Mammary epithelial cell (primary cell): Measurements from ENCODE around the gene PITPNM2.

Experiments
- EZH2 ChIP-seq: IDR thresholded peaks from 2 replicates; pipeline ENCODE4 v1.6.1; 2012; ENCODE audit warnings: low read length, inconsistent platforms, borderline replicate concordance
- TF ChIP-seq, protein P1 (sequence below), 2 donors: IDR thresholded peaks in 1 of 2; conservative IDR thresholded peaks in 1 of 2; 2 replicates each; pipeline ENCODE4 v1.5.1; 2011 to 2012; ENCODE audit warnings: inconsistent platforms in 2 of 2, low read length in 2 of 2, mild to moderate bottlenecking in 2 of 2, control low read depth in 1 of 2, low read depth in 1 of 2; ENCODE audit not compliant: insufficient read depth in 1 of 2; ENCODE audit errors: extremely low read depth in 1 of 2

DNA sequence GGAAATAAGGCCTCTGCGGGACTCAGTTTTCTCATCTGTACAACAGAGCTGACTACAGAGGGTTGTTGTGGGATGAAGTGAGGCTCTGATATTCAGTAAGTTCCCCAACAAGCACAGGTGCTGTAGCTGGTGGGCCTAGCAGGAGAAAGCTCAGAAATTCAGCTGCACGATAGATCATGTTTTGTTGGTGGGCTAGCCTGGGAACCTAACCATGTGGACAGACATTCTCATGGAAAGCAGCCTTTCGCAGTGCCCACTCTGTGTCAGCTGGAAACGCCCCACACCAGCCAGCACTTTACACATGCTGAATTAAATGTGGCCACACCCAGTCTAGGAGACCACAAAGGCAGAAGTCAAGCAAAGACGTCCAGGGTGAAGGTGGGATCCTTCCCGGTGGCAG lies 16.1 kb downstream of the PITPNM2 start:
- TF ChIP-seq, protein P1, sequence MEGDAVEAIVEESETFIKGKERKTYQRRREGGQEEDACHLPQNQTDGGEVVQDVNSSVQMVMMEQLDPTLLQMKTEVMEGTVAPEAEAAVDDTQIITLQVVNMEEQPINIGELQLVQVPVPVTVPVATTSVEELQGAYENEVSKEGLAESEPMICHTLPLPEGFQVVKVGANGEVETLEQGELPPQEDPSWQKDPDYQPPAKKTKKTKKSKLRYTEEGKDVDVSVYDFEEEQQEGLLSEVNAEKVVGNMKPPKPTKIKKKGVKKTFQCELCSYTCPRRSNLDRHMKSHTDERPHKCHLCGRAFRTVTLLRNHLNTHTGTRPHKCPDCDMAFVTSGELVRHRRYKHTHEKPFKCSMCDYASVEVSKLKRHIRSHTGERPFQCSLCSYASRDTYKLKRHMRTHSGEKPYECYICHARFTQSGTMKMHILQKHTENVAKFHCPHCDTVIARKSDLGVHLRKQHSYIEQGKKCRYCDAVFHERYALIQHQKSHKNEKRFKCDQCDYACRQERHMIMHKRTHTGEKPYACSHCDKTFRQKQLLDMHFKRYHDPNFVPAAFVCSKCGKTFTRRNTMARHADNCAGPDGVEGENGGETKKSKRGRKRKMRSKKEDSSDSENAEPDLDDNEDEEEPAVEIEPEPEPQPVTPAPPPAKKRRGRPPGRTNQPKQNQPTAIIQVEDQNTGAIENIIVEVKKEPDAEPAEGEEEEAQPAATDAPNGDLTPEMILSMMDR (conservative IDR thresholded peaks at IDR 0.05 in 1 of 2, IDR thresholded peaks at IDR 0.05 in 1 of 2; ENCODE audit: extremely low read depth in 1 of 2, insufficient read depth in 1 of 2, low read depth in 1 of 2, low read length in 2 of 2), result no peak
- no peak for TF ChIP-seq EZH2
